HepG2 (cell line): ENCODE measurements around the gene WDR86. TPM values are rescaled to one million over a fixed set of nuclear protein-coding genes. Genes with fewer than 3 reads are reported as not detected.

Experiments used
- ATAC-seq: fragments of 200-7000 bp; cut with Tn5 transposase; 3 replicates; pipeline ENCODE4 v1.9.1; 2020; ENCODE audit warnings: mild to moderate bottlenecking, moderate library complexity
- BruUV-seq: library from RNA; stranded (reverse); fragments of 400-500 nt; replicated peaks from 2 replicates; lab custom pipeline; 2021; lab: Mats Ljungman, UMichigan
- CTCF ChIA-PET: fragments of 300-600 bp; formaldehyde crosslinking; extraction: SDS; loops from one replicate; lab custom pipeline; 2021; ENCODE audit warnings: low total read pairs, inconsistent platforms, low intra/inter-chr PET ratio; lab: Yijun Ruan, JAX
- POLR2A ChIA-PET: fragments of 350-600 bp; sonication (Branson Sonifier 250); formaldehyde crosslinking; loops from one replicate; lab custom pipeline; 2020; ENCODE audit warnings: antibody characterized with exemption, inconsistent platforms; lab: Yijun Ruan, JAX
- DNase-seq: peaks from one replicate; pipeline ENCODE4 v3.0.0-alpha.2; 2015; ENCODE audit warnings: low spot score
- FAIRE-seq: peaks from 3 replicates; lab custom pipeline; 2011; peaks lifted over from hg19 to GRCh38; lab: Jason Lieb, UNC
- H2AFZ ChIP-seq: one replicate; pipeline ENCODE4 v1.6.1; 2011; ENCODE audit warnings: low read length, inconsistent platforms
- H3K27ac ChIP-seq: fragments of 300-600 bp; 3 replicates; pipeline ENCODE4 v1.8.0; 2011; ENCODE audit warnings: mixed run types, mild to moderate bottlenecking, mixed read lengths, low read length, inconsistent platforms; ENCODE audit not compliant: insufficient read depth; ENCODE audit errors: extremely low read length
- H3K27me3 ChIP-seq, 2 experiments: fragments of 200-600 bp in 1 of 2; 2 replicates in 1 of 2; 3 replicates in 1 of 2; pipeline versions ENCODE4 v1.6.0 to v1.8.0; 2011; ENCODE audit warnings: low read length in 2 of 2, mild to moderate bottlenecking in 2 of 2, moderate library complexity in 2 of 2, inconsistent platforms in 1 of 2; ENCODE audit not compliant: insufficient read depth in 2 of 2, control insufficient read depth in 1 of 2
- H3K36me3 ChIP-seq, 2 experiments: fragments of 200-600 bp in 1 of 2; replicated peaks in 1 of 2; 2 replicates in 1 of 2; 3 replicates in 1 of 2; pipeline versions ENCODE4 v1.5.1 to v1.8.0; 2011; ENCODE audit warnings: low read length in 2 of 2, inconsistent platforms in 1 of 2; ENCODE audit not compliant: insufficient read depth in 2 of 2, control insufficient read depth in 1 of 2
- H3K4me1 ChIP-seq: 2 replicates; pipeline ENCODE4 v1.5.1; 2012; ENCODE audit warnings: low read length, inconsistent platforms; ENCODE audit not compliant: insufficient read depth
- H3K4me2 ChIP-seq: 2 replicates; pipeline ENCODE4 v1.6.0; 2011; ENCODE audit warnings: low read depth, low read length, inconsistent platforms
- H3K4me3 ChIP-seq, 3 experiments: fragments of 200-600 bp in 1 of 3; sonication (generic), shearing (Covaris generic) in 1 of 3; replicated peaks in 1 of 3; 2 replicates each; pipeline ENCODE4 v1.5.1; 2011 to 2016; ENCODE audit warnings: low read length in 3 of 3, inconsistent platforms in 2 of 3, low read depth in 2 of 3, mild to moderate bottlenecking in 2 of 3, control low read depth in 1 of 3, mixed read lengths in 1 of 3; ENCODE audit not compliant: insufficient read depth in 1 of 3
- H3K79me2 ChIP-seq: one replicate; pipeline ENCODE4 v1.6.1; 2011; ENCODE audit warnings: low read length, inconsistent platforms; ENCODE audit not compliant: insufficient read depth
- H3K9ac ChIP-seq: 2 replicates; pipeline ENCODE4 v1.6.0; 2011; ENCODE audit warnings: mild to moderate bottlenecking, low read depth, low read length, inconsistent platforms; ENCODE audit not compliant: insufficient read depth
- H3K9me3 ChIP-seq: 2 replicates; pipeline ENCODE4 v1.5.1; 2012; ENCODE audit warnings: mild to moderate bottlenecking, low read length
- H4K20me1 ChIP-seq: 2 replicates; pipeline ENCODE4 v1.6.0; 2011; ENCODE audit warnings: inconsistent platforms, mild to moderate bottlenecking, low read length, moderate library complexity; ENCODE audit not compliant: insufficient read depth
- AGO2 ChIP-seq: fragments of 200-400 bp; formaldehyde crosslinking; optimal IDR thresholded peaks from 2 replicates; pipeline ENCODE3; 2017; ENCODE audit warnings: mild to moderate bottlenecking, low read depth, low read length, moderate library complexity
- ARHGAP35 ChIP-seq: sonication (generic); formaldehyde crosslinking; IDR thresholded peaks from 2 replicates; pipeline ENCODE4 v1.9.0; 2022; ENCODE audit warnings: mild to moderate bottlenecking, inconsistent platforms, moderate library complexity, missing genetic modification reagents, borderline replicate concordance
- ARID5B ChIP-seq: IDR thresholded peaks from 2 replicates; pipeline ENCODE4 v1.4.0; 2020; ENCODE audit warnings: mild to moderate bottlenecking, missing genetic modification reagents
- DNMT3B ChIP-seq: conservative IDR thresholded peaks from 2 replicates; pipeline ENCODE4 v1.6.1; 2016; ENCODE audit warnings: missing biosample characterization, control low read depth
- HDAC1 ChIP-seq: sonication (generic); formaldehyde crosslinking; IDR thresholded peaks from 2 replicates; pipeline ENCODE4 v1.5.1; 2020; ENCODE audit warnings: mild to moderate bottlenecking, missing genetic modification reagents
- KDM6A ChIP-seq: IDR thresholded peaks from 2 replicates; pipeline ENCODE4 v1.6.1; 2016; ENCODE audit warnings: low read depth
- MEIS2 ChIP-seq: sonication (generic); formaldehyde crosslinking; IDR thresholded peaks from 2 replicates; pipeline ENCODE4 v1.9.0; 2021; ENCODE audit warnings: mild to moderate bottlenecking, missing genetic modification reagents
- MZF1 ChIP-seq: sonication (generic); formaldehyde crosslinking; IDR thresholded peaks from 2 replicates; pipeline ENCODE4 v1.8.1; 2023; ENCODE audit warnings: mild to moderate bottlenecking, missing genetic modification reagents, borderline replicate concordance
- NR2F6 ChIP-seq, 2 experiments: IDR thresholded peaks; 2 replicates each; pipeline ENCODE4 v1.6.1; 2016; ENCODE audit warnings: antibody characterized with exemption in 1 of 2, mild to moderate bottlenecking in 1 of 2
- REPIN1 ChIP-seq: sonication (generic); formaldehyde crosslinking; IDR thresholded peaks from 2 replicates; pipeline ENCODE4 v1.8.0; 2022; ENCODE audit warnings: missing genetic modification reagents, low read depth, mild to moderate bottlenecking, borderline replicate concordance
- RFX1 ChIP-seq: fragments of 450-650 bp; IDR thresholded peaks from 2 replicates; pipeline ENCODE4 v1.6.1; 2017
- YEATS2 ChIP-seq: sonication (generic); formaldehyde crosslinking; IDR thresholded peaks from 2 replicates; pipeline ENCODE4 v1.4.0; 2020; ENCODE audit warnings: missing genetic modification reagents, borderline replicate concordance
- ZBTB37 ChIP-seq: sonication (generic); formaldehyde crosslinking; IDR thresholded peaks from 2 replicates; pipeline ENCODE4 v1.4.0; 2020; ENCODE audit warnings: mild to moderate bottlenecking, missing genetic modification reagents
- ZNF558 ChIP-seq: sonication (generic); formaldehyde crosslinking; IDR thresholded peaks from 2 replicates; pipeline ENCODE4 v1.9.0; 2022; ENCODE audit warnings: mild to moderate bottlenecking, missing genetic modification reagents, borderline replicate concordance
- WGBS: methylation state at CpG from one replicate; pipeline ENCODE4 v1.1.6; 2017; ENCODE audit warnings: low lambda C conversion rate; 5-methylcytosine and 5-hydroxymethylcytosine counted together
- in situ Hi-C: cut with HindIII; loops from 2 replicates; pipeline ENCODE4 v1.10.0; 2017; ENCODE audit warnings: low pct_unique_long_range_greater_than_20kb; ENCODE audit not compliant: extremely low pct_ligation_motif_present
- intact Hi-C: fragments of 100-400 bp; cut with micrococcal nuclease; formaldehyde crosslinking; loops from one replicate; pipeline ENCODE4 v1.10.0; 2022; ENCODE audit not compliant: unreplicated experiment
- polyA plus RNA-seq, 8 experiments: library from polyadenylated mRNA; depleted of rRNA in 3 of 8; stranded (reverse) in 7 of 8; unstranded in 1 of 8; fragments of >200 nt; fragmentation: Illumina TruSeq in 4 of 8; extraction: Trizol in 4 of 8; gene quantifications; 2 replicates each; pipeline versions ENCODE4 v1.2.1 to v1.2.3, GENCODE V29; 2011 to 2016; ENCODE audit warnings: low read depth in 4 of 8, missing spikeins in 1 of 8, mixed read lengths in 1 of 8; ENCODE audit not compliant: insufficient read depth in 1 of 8
- total RNA-seq, 5 experiments: library from RNA; depleted of rRNA; stranded (reverse); fragments of >200 nt; fragmentation: Illumina TruSeq; extraction: Trizol; gene quantifications; 2 replicates each; pipeline ENCODE4 v1.2.3, GENCODE V29; 2016; ENCODE audit warnings: low read depth in 1 of 5

WDR86 gene
- total and polyA plus RNA-seq, 2 of the 13 experiments (the other 11 are each of a cell fraction or from before 2014, with no cell fraction given), result 0.11 to 2.9 TPM

- Histone ChIP-seq H3K79me2 (no peaks in the 10 kb centered on the region), H3K27ac (no peak overlapping the region), H3K9me3 (no peaks in the 10 kb centered on the region), H4K20me1 (no peaks in the 10 kb centered on the region; the same call in 1 of the 2 replicates), H3K9ac (no peak overlapping the region), H3K4me1 (no peaks in the 10 kb centered on the region), H3K36me3 (peaks cover 0 to 25% of the 10 kb centered on the region in 2 experiments; a peak in 2 of 5 replicates), H3K4me3 (no peak overlapping the region), H3K4me2 (no peak overlapping the region), H3K27me3 (peaks cover 3 to 30% of the 10 kb centered on the region in 2 experiments), H2AFZ (no peak overlapping the region)
- BruUV-seq, result no TSS peak
- FAIRE-seq (no peak), ATAC-seq (peak; percentile 40), DNase-seq (no peak)
- TF ChIP-seq DNMT3B (no peak), AGO2 (peak; percentile 62)
- intact Hi-C loops (no loop called here), in situ Hi-C loops (no loop called here)
- ChIA-PET POLR2A (no interaction called here), CTCF (no interaction called here)
- WGBS, result 95% methylated on average over 7 of the region's 25 CpGs
Observed at GRCh38 chr7:151379534-151380198, 30.2 kb downstream of the WDR86 start.

- Histone ChIP-seq H3K4me1 (no peaks in the 10 kb centered on the region), H4K20me1 (no peaks in the 10 kb centered on the region; the same call in 1 of the 2 replicates), H2AFZ (no peak overlapping the region), H3K9ac (no peak overlapping the region), H3K9me3 (no peaks in the 10 kb centered on the region), H3K4me3 (no peak overlapping the region), H3K36me3 (peaks cover 1 to 30% of the 10 kb centered on the region in 2 experiments; a peak in 3 of 5 replicates), H3K27ac (no peak overlapping the region), H3K79me2 (no peaks in the 10 kb centered on the region), H3K4me2 (no peak overlapping the region), H3K27me3 (peaks cover 3 to 25% of the 10 kb centered on the region in 2 experiments)
- DNase-seq, result no peak
- BruUV-seq, result no TSS peak
- ChIA-PET POLR2A (no interaction called here), CTCF (no interaction called here)
- intact Hi-C loops, result no loop called here
- no peak for FAIRE-seq
- 89% methylated on average over 6 of the region's 6 CpGs for WGBS
- no peak; the same call in 2 of the 3 replicates for ATAC-seq
- in situ Hi-C loops, result no loop called here
- no peak for TF ChIP-seq MZF1
- TF ChIP-seq ARID5B (CRISPR knock-in tag), result no peak
- TF ChIP-seq MEIS2 (CRISPR knock-in tag), result no peak
- TF ChIP-seq RFX1, result no peak
- no peak for TF ChIP-seq NR2F6 (IDR thresholded peaks at IDR 0.05)
- no peak for TF ChIP-seq NR2F6 (CRISPR knock-in tag; IDR thresholded peaks at IDR 0.05)
- no peak for TF ChIP-seq ARHGAP35 (CRISPR knock-in tag)
- no peak for TF ChIP-seq ZBTB37 (CRISPR knock-in tag)
- TF ChIP-seq KDM6A (CRISPR knock-in tag), result no peak
- TF ChIP-seq YEATS2 (CRISPR knock-in tag), result no peak
- no peak for TF ChIP-seq HDAC1 (CRISPR knock-in tag)
- no peak for TF ChIP-seq REPIN1 (CRISPR knock-in tag)
- no peak for TF ChIP-seq ZNF558
Observed at GRCh38 chr7:151379193-151379520, 30.7 kb downstream of the WDR86 start.
